ENCODE measurements around the gene IQCH. TPM values are rescaled to one million over a fixed set of nuclear protein-coding genes. Genes with fewer than 3 reads are reported as not detected.

Gene IQCH
- total and polyA plus RNA-seq, 9 of the 15 experiments (the other 6 are each of a cell fraction or from before 2014, with no cell fraction given) = 1.8 to 3.9 (median 2.7) TPM

GRCh38 chr15:67542420-67543347 lies 288.1 kb downstream of the IQCH start, which contains the start of gene MAP2K5 (continued):
- peak; percentile 39 for TF ChIP-seq U2AF1 (optimal IDR thresholded peaks at IDR 0.05; ENCODE audit: low read depth, low read length)
- TF ChIP-seq CTBP1 (IDR thresholded peaks at IDR 0.05; ENCODE audit: borderline replicate concordance) = peak; percentile 78; the same call in 1 of the 2 replicates
- TF ChIP-seq ZBTB1 (CRISPR knock-in tag; IDR thresholded peaks at IDR 0.05; ENCODE audit: borderline replicate concordance, low read depth) = no peak
- TF ChIP-seq HNRNPLL (IDR thresholded peaks at IDR 0.05; ENCODE audit: low read depth, low read length, poor library complexity, severe bottlenecking) = peak; percentile 76
- no peak for TF ChIP-seq NFIX (CRISPR knock-in tag; IDR thresholded peaks at IDR 0.05; ENCODE audit: low read depth)
- TF ChIP-seq ZBED1 (IDR thresholded peaks at IDR 0.05) = 0 out of 2 replicates have a peak, but pooled peaks have one; percentile 31
- TF ChIP-seq MEF2A (IDR thresholded peaks at IDR 0.05; ENCODE audit: control insufficient read depth, low read depth, low read length) = no peak
- no peak for TF ChIP-seq CHAMP1 (IDR thresholded peaks at IDR 0.05)
- TF ChIP-seq IRF1 (CRISPR knock-in tag; IDR thresholded peaks at IDR 0.05; ENCODE audit: borderline replicate concordance) = no peak
- TF ChIP-seq SETDB1 (IDR thresholded peaks at IDR 0.05; ENCODE audit: low read length) = no peak
- TF ChIP-seq ZBTB8A (IDR thresholded peaks at IDR 0.05; ENCODE audit: partially characterized antibody) = no peak
- no peak for TF ChIP-seq ILK (tag; IDR thresholded peaks at IDR 0.05; ENCODE audit: borderline replicate concordance, low read depth)
- TF ChIP-seq L3MBTL2 (IDR thresholded peaks at IDR 0.05) = peak; percentile 70
- TF ChIP-seq THRB (CRISPR knock-in tag; conservative IDR thresholded peaks at IDR 0.05) = 0 out of 2 replicates have a peak, but pooled peaks have one; percentile 29
- peak in 1 of 2 experiments; percentile 96; a peak in 2 of 4 replicates for TF ChIP-seq ZNF639 (CRISPR knock-in tag; conservative IDR thresholded peaks at IDR 0.05 in 1 of 2, IDR thresholded peaks at IDR 0.05 in 1 of 2)
- no peak for TF ChIP-seq RBM34 (IDR thresholded peaks at IDR 0.05; ENCODE audit: borderline replicate concordance, insufficient read depth, low read length)
- no peak for TF ChIP-seq ZFP91 (CRISPR knock-in tag; IDR thresholded peaks at IDR 0.05)
- TF ChIP-seq KLF1 (tag; IDR thresholded peaks at IDR 0.05) = peak; percentile 52; the same call in 1 of the 2 replicates

Measured in K562 (cell line).